ENCODE data around the gene IFT88. TPM values are rescaled to one million over a fixed set of nuclear protein-coding genes. Genes with fewer than 3 reads are reported as not detected.

IFT88 gene
- polyA plus RNA-seq, 1 donor = 22.5 TPM

DNA sequence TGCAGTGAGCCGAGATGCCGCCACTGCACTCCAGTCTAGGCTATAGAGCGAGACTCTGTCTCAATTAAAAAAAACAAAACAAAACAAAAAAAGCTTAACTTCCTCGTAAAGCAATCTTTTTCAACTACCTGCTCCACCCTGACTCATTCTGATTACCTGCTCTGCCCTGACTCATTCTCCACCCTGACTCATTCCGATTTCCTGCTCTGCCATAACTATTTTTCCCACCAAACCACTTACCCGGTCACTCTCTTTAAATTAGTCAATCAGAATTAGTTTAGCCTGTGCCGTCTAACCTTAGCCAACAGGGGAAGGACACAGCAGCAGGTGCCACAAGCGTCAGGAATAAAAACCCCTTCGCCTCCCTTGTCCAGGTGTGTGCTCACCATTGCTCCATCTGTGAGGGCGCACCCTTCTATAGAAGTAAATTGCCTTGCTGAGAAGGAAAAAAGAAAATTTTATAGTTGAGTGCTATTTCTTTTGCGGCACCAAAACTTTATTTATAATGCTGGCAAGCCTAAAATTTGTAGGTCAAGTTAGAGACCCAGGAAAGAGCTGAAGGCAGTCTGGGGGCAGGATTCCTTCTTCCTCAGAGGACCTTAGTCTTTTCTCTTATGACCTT, 1.7 kb upstream of the IFT88 start:
- DNase-seq = no peak
- Histone ChIP-seq H3K4me3 (ENCODE audit: low read length) (no peak overlapping the region), H3K36me3 (ENCODE audit: control insufficient read depth, insufficient read depth, low read length) (no peaks in the 10 kb centered on the region), H3K27me3 (ENCODE audit: control insufficient read depth, insufficient read depth, low read length) (no peaks in the 10 kb centered on the region), H3K9me3 (ENCODE audit: control insufficient read depth, low read depth, low read length) (peaks cover 18% of the 10 kb centered on the region), H3K4me1 (ENCODE audit: control insufficient read depth, insufficient read depth, low read length) (peaks cover 16% of the 10 kb centered on the region), H3K27ac (ENCODE audit: low read length) (no peak overlapping the region)
- 100% methylated on average over 1 of the region's 11 CpGs for WGBS (ENCODE audit: insufficient coverage, low lambda C conversion rate)

DNA sequence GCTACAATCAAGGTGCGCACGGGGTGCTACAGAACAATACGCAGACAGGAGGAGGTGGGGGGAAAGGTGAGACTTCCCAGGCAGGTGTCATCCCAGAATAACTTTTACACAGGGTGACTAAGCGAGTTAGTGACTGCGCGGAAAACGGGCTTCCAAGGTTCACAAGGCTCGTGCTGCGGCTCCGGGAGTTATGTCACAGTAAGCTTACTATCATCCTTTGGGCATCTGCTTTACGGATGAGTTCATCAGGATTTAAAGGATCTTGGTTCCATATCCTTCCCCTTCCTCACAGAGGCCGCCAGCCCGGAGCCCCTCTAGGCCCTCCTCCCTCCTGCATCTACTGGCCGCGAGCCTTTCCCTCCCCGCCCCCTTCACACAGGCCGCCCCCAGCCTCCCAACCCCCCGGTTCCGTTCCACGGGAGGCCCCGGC, 474 bp upstream of the IFT88 start:
- Histone ChIP-seq H3K4me3 (ENCODE audit: low read length) (peak overlapping the region; percentile 63), H3K27ac (ENCODE audit: low read length) (peak overlapping the region; percentile 95), H3K4me1 (ENCODE audit: control insufficient read depth, insufficient read depth, low read length) (peaks cover 13% of the 10 kb centered on the region), H3K36me3 (ENCODE audit: control insufficient read depth, insufficient read depth, low read length) (peaks cover under 1% of the 10 kb centered on the region), H3K27me3 (ENCODE audit: control insufficient read depth, insufficient read depth, low read length) (no peaks in the 10 kb centered on the region), H3K9me3 (ENCODE audit: control insufficient read depth, low read depth, low read length) (peaks cover 18% of the 10 kb centered on the region)
- peak; percentile 92 to 96 for DNase-seq
- WGBS (ENCODE audit: insufficient coverage, low lambda C conversion rate) = no CpG with 5 or more reads among the region's 21 CpGs

DNA sequence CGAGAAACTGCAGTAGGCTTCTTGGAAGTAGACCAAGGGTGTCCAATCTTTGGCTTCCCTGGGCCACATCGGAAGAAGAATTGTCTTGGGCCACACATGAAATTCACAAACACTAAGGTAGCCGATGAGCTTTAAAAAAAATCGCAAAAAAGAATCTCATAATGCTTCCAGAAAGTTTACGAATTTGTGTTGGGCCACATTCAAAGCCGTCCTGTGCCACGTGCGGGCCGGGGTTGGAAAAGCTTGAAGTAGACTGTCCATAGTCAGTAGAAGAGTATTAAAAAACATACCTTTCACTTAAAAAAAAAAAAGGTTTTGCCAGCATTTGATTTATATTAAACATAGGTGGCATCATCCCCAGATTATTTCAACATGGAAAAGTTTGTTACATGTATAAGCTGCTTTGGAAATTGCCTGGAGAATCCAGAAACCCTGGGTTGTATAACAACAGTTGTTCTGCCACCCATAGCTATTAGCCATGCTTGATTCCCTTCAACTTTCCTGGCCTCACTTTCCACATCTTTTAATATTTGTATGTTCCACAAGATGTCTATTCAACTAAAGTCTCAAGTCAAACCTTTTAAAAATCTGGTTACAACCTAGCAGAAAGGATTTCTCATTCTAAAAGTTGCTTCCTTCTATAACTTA, 1.0 kb downstream of the IFT88 start:
- peaks cover 13% of the 10 kb centered on the region for H3K4me1 ChIP-seq (ENCODE audit: control insufficient read depth, insufficient read depth, low read length)
- DNase-seq = peak in 1 of 2 donors; percentile 33
- peaks cover 18% of the 10 kb centered on the region for H3K9me3 ChIP-seq (ENCODE audit: control insufficient read depth, low read depth, low read length)
- 62% methylated on average over 8 of the region's 9 CpGs for WGBS (ENCODE audit: insufficient coverage, low lambda C conversion rate)
- peak overlapping the region; percentile 63 for H3K4me3 ChIP-seq (ENCODE audit: low read length)
- peaks cover 3% of the 10 kb centered on the region for H3K36me3 ChIP-seq (ENCODE audit: control insufficient read depth, insufficient read depth, low read length)
- no peaks in the 10 kb centered on the region for H3K27me3 ChIP-seq (ENCODE audit: control insufficient read depth, insufficient read depth, low read length)
- peak overlapping the region; percentile 95 for H3K27ac ChIP-seq (ENCODE audit: low read length)

DNA sequence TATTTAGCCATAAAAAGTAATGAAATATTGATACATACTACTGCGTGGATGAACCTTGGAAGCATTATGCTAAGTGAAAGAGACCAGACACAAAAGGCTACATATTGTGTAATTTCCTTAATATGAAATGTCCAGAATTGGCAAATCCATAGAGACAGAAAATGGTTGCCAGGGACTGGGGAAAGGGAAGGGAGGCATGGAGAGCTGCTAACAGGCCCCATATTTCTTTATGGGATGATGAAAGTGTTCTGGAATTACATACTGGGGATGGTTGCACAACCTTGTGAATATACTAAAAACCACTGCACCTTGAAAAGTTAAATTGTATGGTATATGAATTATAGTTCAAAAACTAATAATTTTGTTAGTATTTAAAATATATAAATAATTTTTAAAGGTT, 3.6 kb downstream of the IFT88 start:
- no peak overlapping the region for H3K4me3 ChIP-seq (ENCODE audit: low read length)
- no peak overlapping the region for H3K27ac ChIP-seq (ENCODE audit: low read length)
- DNase-seq = no peak
- peaks cover 8% of the 10 kb centered on the region for H3K9me3 ChIP-seq (ENCODE audit: control insufficient read depth, low read depth, low read length)
- no peaks in the 10 kb centered on the region for H3K27me3 ChIP-seq (ENCODE audit: control insufficient read depth, insufficient read depth, low read length)
- peaks cover 6% of the 10 kb centered on the region for H3K36me3 ChIP-seq (ENCODE audit: control insufficient read depth, insufficient read depth, low read length)
- WGBS (ENCODE audit: insufficient coverage, low lambda C conversion rate) = 100% methylated on average over 1 of the region's 1 CpG
- H3K4me1 ChIP-seq (ENCODE audit: control insufficient read depth, insufficient read depth, low read length) = peaks cover 13% of the 10 kb centered on the region

DNA sequence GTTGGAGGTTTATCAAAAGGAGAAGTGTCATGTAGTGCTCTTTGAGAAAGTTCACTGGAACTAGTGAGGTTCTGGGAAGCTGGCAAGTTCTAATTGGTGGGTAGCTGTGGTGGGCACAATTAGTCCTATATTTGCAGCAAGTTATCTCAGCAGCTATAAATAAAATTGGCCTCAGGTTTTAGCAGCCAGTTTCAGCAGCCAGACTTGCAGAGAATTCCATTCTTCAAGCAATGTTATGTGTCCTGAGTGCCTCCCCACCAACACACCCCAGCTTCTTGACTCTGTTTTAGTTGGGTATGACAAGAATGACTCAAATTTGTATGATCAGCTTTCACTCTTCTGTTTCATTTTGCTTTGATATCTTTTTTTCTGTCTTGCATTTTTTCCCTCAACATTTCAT, 4.7 kb downstream of the IFT88 start:
- H3K4me1 ChIP-seq (ENCODE audit: control insufficient read depth, insufficient read depth, low read length) = peaks cover 7% of the 10 kb centered on the region
- DNase-seq = no peak
- H3K9me3 ChIP-seq (ENCODE audit: control insufficient read depth, low read depth, low read length) = peaks cover 6% of the 10 kb centered on the region
- H3K27ac ChIP-seq (ENCODE audit: low read length) = no peak overlapping the region
- no peak overlapping the region for H3K4me3 ChIP-seq (ENCODE audit: low read length)
- peaks cover 10% of the 10 kb centered on the region for H3K36me3 ChIP-seq (ENCODE audit: control insufficient read depth, insufficient read depth, low read length)
- H3K27me3 ChIP-seq (ENCODE audit: control insufficient read depth, insufficient read depth, low read length) = no peaks in the 10 kb centered on the region

DNA sequence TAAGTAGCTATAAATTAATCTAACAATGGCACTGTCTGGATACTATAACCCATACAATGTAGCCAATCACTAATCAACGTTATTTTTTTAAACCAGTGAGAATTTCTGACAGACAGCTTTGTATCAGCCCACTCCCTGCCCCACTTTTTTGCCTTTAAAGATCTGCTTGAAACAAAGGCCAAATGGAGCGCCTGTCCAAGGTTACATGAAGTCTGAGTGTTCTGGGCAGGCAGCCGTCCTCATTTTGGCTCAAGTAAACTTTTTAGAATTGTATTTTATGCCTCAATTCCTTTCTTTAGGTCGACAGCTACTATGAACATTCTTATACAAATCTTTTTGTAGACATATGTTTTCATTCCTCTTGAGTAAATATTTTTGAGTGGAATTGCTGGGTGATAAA, 6.2 kb downstream of the IFT88 start:
- Histone ChIP-seq H3K4me1 (ENCODE audit: control insufficient read depth, insufficient read depth, low read length) (peaks cover 3% of the 10 kb centered on the region), H3K9me3 (ENCODE audit: control insufficient read depth, low read depth, low read length) (peaks cover 10% of the 10 kb centered on the region), H3K4me3 (ENCODE audit: low read length) (no peak overlapping the region), H3K36me3 (ENCODE audit: control insufficient read depth, insufficient read depth, low read length) (peaks cover 12% of the 10 kb centered on the region), H3K27ac (ENCODE audit: low read length) (no peak overlapping the region), H3K27me3 (ENCODE audit: control insufficient read depth, insufficient read depth, low read length) (no peaks in the 10 kb centered on the region)
- 100% methylated on average over 3 of the region's 4 CpGs for WGBS (ENCODE audit: insufficient coverage, low lambda C conversion rate)
- DNase-seq = no peak

DNA sequence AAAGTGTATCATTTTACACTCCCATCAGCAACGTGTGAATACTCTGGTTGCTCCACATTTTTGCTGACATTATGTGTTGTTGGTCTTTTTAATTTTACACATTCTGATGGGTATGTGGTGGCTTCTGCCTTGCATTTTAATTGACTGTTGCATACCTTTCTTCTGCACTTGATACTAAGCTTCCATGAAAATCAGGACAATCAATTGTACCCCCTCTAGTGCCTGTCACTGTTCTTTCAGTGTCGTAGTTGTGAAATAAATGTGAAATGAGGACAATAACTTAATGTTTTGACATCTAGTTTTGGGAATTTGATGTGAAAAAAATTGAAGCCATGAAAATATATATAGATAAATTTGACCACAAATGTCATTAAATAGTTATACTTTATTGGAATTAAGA, 6.7 kb downstream of the IFT88 start:
- no peak overlapping the region for H3K27ac ChIP-seq (ENCODE audit: low read length)
- H3K4me1 ChIP-seq (ENCODE audit: control insufficient read depth, insufficient read depth, low read length) = no peaks in the 10 kb centered on the region
- no peak overlapping the region for H3K4me3 ChIP-seq (ENCODE audit: low read length)
- peaks cover 10% of the 10 kb centered on the region for H3K9me3 ChIP-seq (ENCODE audit: control insufficient read depth, low read depth, low read length)
- no CpG with 5 or more reads among the region's 2 CpGs for WGBS (ENCODE audit: insufficient coverage, low lambda C conversion rate)
- H3K36me3 ChIP-seq (ENCODE audit: control insufficient read depth, insufficient read depth, low read length) = peaks cover 12% of the 10 kb centered on the region
- no peak for DNase-seq
- H3K27me3 ChIP-seq (ENCODE audit: control insufficient read depth, insufficient read depth, low read length) = no peaks in the 10 kb centered on the region

DNA sequence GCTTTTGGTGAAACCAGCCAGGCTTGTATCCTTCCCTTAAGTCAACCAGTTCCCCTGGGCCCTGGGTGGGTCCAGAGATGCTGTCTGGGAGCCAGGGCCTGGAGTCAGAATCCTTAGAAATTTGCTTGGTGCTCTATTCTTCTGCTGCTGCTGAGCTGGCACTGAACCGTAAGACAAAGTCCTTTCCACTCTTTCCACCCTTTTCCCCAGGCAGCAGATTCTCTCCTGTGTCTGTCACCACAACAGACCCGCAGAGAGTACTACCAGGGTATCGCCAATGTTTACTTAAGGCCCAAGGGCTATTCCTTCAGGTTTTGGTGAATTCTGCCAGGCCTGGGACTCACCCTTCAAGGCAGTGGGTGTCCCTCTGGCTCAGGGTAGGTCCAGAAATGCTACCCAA, 12.2 kb downstream of the IFT88 start:
- peak; percentile 37 to 57 for DNase-seq
- peak overlapping the region; percentile 52 for H3K27ac ChIP-seq (ENCODE audit: low read length)

DNA sequence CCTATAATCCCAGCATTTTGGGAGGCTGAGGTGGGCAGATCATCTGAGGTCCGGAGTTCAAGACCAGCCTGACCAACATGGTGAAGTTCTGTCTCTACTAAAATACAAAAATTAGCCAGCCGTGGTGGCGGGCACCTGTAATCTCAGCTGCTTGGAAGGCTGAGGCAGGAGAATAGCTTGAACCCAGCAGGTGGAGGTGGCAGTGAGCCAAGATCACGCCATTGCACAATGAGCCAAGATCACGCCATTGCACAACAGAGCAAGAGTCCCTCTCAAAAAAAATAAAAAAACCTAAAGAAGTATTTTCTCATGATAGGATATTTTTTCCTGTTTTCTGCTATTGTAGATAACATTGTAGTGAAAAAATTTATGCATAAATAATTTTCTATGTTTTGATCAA, 13.3 kb downstream of the IFT88 start:
- 60% methylated on average over 1 of the region's 5 CpGs for WGBS (ENCODE audit: insufficient coverage, low lambda C conversion rate)
- H3K36me3 ChIP-seq (ENCODE audit: control insufficient read depth, insufficient read depth, low read length) = peaks cover 34% of the 10 kb centered on the region

More for the DNA sequence above, 12.2 kb downstream of the IFT88 start:
- Histone ChIP-seq H3K4me3 (ENCODE audit: low read length) (no peak overlapping the region), H3K27me3 (ENCODE audit: control insufficient read depth, insufficient read depth, low read length) (no peaks in the 10 kb centered on the region), H3K36me3 (ENCODE audit: control insufficient read depth, insufficient read depth, low read length) (peaks cover 26% of the 10 kb centered on the region), H3K4me1 (ENCODE audit: control insufficient read depth, insufficient read depth, low read length) (peaks cover 5% of the 10 kb centered on the region), H3K9me3 (ENCODE audit: control insufficient read depth, low read depth, low read length) (peaks cover 8% of the 10 kb centered on the region)
- no CpG with 5 or more reads among the region's 3 CpGs for WGBS (ENCODE audit: insufficient coverage, low lambda C conversion rate)

DNA sequence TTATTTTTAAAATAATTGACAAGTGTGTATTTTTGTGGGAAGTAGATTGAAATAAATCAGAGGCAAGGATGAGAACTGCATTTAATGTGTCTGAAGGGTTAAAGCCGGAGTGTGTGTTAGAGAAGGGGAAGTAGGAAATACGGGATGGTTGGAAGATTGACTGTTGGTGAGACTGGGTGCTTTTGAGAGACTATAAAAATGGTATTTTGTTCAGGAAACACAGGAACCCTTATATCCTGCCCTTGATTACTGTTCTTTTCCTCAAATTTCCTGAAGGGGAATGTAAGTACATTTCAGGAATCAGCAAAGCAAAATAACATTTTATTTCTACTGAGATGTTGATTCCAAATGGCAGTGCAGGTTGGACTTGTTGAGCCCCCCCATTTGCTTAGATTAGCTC, 15.1 kb downstream of the IFT88 start:
- peaks cover 5% of the 10 kb centered on the region for H3K4me1 ChIP-seq (ENCODE audit: control insufficient read depth, insufficient read depth, low read length)
- 90% methylated on average over 2 of the region's 2 CpGs for WGBS (ENCODE audit: insufficient coverage, low lambda C conversion rate)
- H3K36me3 ChIP-seq (ENCODE audit: control insufficient read depth, insufficient read depth, low read length) = peaks cover 34% of the 10 kb centered on the region
- H3K4me3 ChIP-seq (ENCODE audit: low read length) = no peak overlapping the region
- no peak overlapping the region for H3K27ac ChIP-seq (ENCODE audit: low read length)
- no peak for DNase-seq
- H3K9me3 ChIP-seq (ENCODE audit: control insufficient read depth, low read depth, low read length) = peaks cover 12% of the 10 kb centered on the region
- no peaks in the 10 kb centered on the region for H3K27me3 ChIP-seq (ENCODE audit: control insufficient read depth, insufficient read depth, low read length)

More for the DNA sequence above, 13.3 kb downstream of the IFT88 start:
- Histone ChIP-seq H3K27me3 (ENCODE audit: control insufficient read depth, insufficient read depth, low read length) (no peaks in the 10 kb centered on the region), H3K4me3 (ENCODE audit: low read length) (no peak overlapping the region), H3K4me1 (ENCODE audit: control insufficient read depth, insufficient read depth, low read length) (peaks cover 5% of the 10 kb centered on the region), H3K9me3 (ENCODE audit: control insufficient read depth, low read depth, low read length) (peaks cover 15% of the 10 kb centered on the region), H3K27ac (ENCODE audit: low read length) (peak overlapping the region; percentile 52)
- DNase-seq = peak; percentile 53 to 68
